Ramos (cell line): ENCODE results near the gene CIB2.
"Not testable (repeated sequence)": the region's sequence is repeated elsewhere in the genome, so short reads cannot be mapped to it uniquely, and the experiment has no call there.

Experiments used
- in situ Hi-C: fragments of 300-500 bp; cut with MboI; formaldehyde crosslinking; loops from one replicate; pipeline ENCODE4 v1.14.3; 2022; ENCODE audit warnings: low sequenced_read_pairs; ENCODE audit not compliant: unreplicated experiment

CIB2 gene

DNA sequence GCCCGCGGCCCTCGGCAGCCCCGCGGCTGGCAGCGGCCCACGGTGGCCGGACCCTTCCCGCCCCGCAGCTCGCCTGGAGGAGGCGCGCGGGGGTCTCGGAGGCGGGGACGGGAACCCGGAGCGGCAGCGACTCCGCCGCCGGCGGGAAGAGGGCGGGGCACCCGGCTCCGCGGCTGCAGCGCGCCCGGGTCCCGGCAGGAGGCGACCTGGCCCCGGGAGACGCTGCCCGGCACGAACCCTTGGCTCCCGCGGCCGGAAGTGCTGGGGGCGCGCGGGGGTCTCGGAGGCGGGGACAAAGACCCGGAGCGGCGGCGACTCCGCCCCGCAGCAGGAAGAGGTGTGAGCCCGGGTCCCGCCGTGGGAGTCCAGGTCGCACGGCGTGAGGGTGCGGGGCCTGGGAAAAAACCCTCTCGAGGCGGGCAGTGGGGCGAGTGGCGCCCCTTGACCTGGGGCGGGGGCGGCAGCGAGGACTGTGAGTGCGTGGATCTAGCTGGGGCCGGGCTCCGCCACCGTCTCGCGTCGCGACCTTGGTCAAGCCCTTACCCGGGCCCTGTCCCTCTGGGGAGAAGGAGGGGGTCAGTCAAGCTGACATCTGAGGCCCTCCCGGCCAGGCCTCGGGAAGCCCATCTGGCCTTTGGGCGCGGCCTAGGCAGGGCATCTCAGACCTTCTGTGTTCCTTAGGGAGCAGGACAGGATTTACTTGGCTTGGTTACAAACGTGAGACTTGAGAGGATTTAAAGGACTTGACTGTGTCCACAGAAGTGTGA is at the start of gene CIB2:
Gene CIB2, minus strand, starts transcription at position 151 of the 767 bp plus-strand sequence. CDS start 230 bp downstream, outside the sequence.
- in situ Hi-C loops = no loop called here

DNA sequence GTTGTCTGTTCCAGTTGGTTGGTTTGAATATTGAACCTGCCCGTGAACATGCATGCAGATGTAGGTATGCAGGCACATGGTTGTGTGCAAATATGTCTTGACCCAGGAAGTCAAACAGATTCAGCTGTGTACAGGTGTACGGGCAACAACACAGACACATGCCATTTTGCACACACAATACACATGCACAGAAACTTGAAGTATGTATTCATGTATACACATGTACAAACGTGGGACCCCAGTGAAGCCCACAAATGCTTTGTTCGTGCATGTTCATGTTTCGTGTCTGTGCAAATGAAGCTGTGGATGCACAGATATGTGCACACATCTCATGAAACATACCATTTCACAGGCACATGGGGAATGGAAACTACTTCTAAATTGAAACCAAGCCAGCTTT is 48.7 kb upstream of the CIB2 start:
- in situ Hi-C loops = no loop called here

DNA sequence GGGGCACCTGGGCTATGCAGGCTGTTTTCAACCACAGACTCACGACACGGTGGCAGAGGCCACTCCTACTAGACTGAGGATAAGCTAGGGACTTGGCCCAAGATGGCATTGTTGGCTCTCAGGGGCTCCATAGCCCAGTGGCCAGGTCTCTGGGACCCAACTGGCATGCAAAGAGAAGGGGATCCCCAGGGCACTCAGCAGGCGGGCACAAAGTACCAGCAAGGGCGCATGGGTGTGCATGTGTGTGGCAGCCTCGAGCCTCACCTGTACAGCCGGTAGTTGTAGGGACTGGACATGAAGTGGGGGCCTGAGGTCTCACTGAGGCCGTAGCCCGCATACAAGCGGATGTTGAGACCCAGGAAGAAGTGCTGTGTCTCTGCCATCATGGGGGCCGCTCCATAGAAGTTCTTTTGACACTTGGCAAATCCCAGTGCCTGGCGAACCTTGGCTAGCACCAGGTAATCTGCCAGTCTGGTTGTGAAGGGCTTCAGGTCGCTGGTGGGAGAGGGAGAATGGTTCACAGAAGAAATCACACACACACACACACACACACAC is 48.1 kb upstream of the CIB2 start:
- in situ Hi-C loops = no loop called here

DNA sequence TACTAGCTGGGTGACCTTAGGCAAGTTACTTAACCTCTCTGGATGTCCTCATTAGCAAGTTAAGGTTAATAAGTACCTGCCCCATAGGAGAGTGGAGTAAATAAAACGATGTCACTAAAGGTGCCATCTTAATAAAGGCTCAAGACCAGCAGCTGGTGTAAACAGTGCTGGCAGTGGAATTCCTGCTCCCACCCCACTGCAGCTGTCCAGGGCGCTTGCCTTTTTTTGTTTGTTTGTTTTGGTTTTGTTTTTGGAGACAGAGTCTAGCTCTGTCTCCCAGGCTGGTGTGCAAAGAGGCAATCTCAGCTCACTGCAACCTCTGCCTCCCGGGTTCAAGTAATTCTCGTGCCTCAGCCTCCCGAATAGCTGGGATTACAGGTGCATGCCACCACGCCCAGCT is 46.8 kb upstream of the CIB2 start:
- in situ Hi-C loops = no loop called here

DNA sequence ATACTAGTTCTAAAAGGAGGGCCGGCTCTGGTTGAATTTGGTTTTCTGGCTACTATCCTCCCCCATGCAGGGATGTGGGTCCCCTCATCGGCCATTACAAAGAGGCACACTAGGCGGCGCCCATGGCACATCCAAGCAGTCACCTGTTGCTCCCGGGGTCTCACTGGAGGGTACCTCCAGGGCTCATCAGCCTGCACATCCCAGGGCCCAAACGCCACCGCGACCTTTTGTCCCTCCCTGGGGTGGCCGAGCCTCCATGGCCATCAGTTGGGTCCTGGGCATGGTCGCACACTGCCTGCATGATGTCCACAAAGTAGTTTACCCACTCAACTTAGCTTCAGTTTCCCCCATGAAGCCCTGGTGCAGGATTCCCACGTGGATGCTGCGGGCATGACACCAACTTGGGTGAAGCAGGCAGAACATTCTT is 46.2 kb upstream of the CIB2 start:
- in situ Hi-C loops = no loop called here

DNA sequence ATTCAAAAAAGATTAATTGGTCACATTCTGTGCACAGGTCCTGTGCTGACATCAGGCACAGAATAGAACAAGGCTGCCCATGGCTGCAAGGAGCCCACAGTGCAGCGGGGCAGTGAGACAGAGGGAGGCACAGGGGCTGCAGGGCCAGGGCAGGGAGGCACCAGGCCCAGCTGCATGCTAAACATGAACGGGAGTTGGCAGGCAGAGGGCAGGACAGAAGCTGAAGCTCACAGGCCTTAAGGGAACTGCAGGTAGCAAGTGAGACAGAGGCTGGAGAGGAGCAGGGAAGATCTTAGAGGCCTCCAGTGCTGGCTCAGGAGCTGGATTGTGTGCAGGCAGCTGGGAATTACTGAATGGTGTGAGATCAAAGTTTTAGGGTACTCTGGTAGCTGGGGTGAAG is 44.1 kb upstream of the CIB2 start:
- in situ Hi-C loops = no loop called here

DNA sequence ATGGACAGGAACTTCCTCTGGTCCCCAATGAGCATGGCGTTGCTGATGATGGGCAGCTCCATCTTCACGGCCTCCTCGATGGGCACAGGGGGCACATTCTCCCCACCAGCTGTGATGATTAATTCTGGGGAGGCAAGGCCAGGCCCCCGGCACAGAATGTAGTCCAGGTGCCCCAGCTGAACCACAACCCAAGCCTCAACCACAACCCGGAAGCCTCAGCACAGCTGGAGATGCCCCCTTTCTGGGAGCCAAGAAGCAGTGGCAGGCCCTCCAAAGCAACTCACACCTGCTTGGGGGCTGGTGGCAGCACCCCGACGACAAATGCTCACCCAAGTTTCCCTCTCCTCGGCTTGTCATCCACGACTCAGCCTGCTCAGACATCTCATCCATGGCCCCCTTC is 43.2 kb upstream of the CIB2 start:
- in situ Hi-C loops = no loop called here

DNA sequence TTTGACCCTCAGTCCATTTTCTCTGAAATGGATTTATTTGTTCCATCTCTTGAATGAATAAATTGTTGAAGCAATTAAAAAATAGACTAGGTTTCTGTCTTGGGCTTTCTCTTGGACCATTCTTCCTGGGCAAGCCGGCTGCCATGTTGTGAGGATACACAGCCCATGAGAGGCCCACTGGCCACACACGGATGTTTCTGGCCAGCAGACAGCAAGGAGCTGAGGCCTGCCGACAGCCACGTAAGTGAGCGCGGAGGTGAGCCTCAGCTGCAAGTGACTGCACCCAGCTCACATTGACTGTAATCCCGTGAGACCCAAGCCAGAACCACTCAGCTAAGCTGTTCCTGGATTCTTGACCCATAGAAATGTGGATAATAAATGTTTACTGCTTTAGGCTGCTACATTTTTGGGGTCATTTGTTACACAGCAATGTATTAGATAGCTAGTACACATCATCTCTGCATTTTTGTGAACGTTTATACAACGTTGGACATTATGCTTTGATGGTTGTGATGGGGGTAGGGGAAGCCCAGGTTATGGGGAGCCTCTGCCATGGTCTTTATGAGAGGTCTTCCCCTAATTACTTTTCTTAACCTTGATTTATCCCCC is 40.7 kb upstream of the CIB2 start:
- in situ Hi-C loops = no loop called here

DNA sequence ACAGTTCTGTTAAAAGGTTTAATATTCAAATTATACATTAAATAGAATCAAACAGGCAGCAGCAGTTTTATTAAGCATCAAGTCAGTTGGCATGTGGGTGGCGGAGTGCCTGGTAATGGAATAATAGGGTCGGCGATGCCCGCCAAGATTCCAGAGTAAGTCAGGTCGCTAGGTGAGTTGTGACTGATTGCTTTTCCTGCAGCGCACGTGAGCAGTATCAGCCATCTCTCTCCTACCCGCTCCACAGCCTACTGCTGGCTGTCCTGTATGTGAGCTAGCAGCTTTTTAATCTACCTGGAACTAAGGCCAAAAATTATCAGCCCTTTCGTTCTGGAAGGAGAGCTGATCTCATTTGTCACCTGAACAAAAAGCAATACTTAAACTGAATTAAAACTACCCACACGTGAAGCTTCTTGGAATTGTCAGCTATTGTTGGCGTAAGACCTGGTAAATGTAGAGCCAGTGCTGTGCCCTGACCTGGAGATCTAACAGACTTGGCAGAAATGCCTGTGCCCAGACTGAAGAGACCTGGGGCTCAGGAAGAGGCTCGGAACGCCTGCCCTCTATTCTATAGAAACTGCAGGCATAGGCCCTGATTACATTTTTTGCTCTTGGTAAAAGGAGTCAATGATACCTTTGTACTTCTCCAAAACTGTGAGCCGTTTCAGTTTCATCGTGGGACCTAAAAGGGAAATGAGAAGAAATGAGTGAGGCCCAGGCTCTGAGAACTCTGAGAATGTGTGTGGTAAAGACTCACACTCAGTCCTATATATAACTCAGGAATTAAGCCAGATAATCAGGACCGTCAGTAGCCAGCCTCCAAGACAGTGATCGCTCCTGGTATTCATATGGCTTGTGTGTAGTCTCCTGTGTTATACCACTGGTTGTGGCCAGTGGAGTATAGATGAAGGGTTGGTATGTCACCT is 39.9 kb upstream of the CIB2 start:
- in situ Hi-C loops = no loop called here

DNA sequence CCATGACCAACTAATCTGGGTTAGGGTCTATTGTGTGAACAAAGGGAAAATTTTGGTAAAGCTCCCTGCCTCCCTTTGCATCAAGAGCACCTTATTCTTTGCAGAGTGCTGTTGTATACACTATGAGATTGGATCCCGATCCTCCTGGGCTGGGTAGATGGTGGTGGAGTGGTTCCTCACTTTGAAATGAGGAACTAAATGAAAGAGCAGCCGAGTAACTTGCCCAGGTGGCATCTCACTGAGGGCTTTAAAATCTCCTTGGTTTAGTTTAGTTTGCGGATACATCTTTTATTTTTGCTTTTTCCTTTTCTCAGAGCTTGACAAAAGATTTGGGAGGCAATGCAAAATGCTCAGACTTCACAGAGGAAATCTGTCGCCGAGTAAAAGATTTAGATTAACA is 37.4 kb upstream of the CIB2 start:
- in situ Hi-C loops = no loop called here

DNA sequence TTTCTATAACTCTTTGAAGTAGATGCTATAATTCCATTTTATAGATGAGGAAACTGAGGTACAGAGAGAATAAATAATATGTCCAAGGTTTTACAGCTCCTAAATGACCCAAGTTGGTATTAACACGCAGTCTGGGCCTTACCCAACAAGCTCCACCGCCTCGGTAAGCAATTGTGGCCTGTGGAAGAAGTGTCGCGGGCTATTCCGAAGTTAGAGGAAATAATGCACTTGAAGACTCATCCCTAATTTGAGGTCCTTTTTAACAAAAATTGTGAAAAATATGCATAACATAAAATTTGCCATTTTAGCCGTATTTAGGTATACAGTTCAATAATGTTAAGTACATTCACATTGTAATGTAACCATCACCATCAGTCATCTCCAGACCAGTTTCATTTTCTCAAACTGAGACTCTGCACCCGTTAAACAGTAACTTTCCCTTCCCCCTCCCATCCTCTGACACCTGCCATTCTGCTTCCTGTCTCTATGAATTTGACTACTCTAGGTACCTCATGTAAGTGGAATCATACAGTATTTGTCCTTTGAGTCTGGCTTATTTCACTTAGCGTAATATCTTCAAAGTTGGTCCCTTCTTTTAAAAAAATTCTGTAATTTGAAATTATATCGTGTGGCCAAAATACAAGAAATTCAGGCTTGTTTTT is 36.1 kb upstream of the CIB2 start:
- in situ Hi-C loops = no loop called here

DNA sequence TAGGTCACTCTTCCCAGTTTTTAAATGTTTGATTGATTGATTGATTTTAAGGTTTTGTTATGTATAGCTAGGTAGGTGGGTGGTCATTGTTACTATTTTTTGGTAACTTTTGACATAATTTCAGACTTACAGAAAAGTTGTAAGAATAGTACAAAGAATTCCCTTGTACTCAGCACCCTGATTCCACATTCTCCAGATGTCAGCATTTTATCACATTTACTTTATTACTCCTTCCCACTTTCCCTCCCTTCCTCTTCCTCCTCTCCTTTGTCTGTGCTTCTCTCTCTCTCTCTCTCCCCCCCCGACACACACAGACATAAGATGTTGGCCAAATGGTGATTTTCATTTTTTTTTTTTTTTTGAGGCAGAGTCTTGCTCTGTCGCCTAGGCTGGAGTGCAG is 32.8 kb upstream of the CIB2 start:
- in situ Hi-C loops = no loop called here

DNA sequence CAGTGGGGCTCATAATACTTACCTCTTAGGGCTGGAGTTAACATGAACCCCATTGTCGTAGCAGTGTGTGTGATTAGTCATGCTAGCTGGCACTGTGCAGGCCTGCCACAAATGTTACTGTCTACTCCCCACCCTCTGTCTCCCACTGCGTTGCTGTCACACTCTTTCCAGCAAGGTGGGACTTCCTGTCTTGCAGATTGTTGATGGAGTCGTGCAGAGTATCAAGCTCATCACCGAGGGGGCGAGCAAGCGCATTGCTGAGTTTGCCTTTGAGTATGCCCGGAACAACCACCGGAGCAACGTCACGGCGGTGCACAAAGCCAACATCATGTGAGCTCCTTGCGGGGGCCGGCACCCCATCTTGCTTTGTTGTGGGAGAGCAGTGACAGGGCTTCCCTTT is 30.8 kb upstream of the CIB2 start:
- in situ Hi-C loops = no loop called here

DNA sequence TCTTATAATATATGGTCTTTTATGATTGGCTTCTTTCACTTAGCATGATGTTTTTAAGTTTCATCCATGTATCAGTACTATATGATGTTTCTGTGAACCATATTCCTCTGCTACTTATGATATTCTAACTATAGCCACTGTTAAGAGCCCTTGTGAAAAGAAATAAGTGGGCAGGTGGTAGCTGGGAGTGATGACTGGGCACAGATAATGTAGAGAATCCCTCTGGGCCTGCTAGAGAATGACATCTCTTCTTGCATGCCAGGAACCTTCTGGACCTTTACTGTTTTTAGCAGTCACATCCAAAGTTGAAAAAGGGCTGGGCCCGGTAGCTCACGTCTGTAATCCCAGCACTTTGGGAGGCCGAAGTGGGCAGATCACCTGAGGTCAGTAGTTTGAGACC is 28.1 kb upstream of the CIB2 start:
- in situ Hi-C loops = no loop called here

DNA sequence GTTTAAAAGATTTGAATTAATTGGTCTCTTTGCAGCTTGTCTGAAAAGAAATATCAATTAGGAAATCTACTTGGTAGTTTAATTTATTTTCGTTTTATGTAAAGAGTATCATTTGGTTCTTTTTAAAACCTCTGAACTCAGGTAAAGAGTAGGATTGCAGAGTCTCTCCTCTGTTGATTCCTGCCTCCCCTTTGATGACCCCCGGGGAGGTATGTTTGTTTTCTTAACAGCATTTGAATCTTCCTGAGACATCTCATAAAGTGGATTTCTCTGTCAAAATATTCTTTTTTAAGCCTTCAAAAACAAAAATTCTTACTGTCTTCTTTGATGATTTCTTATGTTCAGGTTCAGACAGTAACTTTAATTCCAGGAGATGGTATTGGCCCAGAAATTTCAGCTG is 26.0 kb upstream of the CIB2 start:
- in situ Hi-C loops = no loop called here

DNA sequence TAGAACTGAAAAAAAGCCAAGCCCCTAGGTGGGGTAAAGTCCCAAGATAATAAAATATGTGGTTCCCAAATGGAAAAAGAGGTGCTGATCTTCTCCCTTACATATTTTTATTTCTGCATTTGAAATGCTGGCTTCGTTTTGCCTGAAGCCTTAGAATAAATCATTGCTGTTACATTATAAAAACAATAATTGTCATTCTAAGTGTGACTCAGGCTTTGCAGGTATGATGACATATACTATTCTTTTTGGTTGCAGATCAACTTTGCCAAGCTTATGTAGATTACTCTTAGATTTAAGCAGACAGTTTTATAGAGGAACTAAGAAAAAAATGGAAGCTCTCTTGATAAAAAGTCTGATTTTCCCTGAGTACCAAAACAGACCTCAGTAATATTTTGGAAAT is 25.4 kb upstream of the CIB2 start:
- in situ Hi-C loops = no loop called here

DNA sequence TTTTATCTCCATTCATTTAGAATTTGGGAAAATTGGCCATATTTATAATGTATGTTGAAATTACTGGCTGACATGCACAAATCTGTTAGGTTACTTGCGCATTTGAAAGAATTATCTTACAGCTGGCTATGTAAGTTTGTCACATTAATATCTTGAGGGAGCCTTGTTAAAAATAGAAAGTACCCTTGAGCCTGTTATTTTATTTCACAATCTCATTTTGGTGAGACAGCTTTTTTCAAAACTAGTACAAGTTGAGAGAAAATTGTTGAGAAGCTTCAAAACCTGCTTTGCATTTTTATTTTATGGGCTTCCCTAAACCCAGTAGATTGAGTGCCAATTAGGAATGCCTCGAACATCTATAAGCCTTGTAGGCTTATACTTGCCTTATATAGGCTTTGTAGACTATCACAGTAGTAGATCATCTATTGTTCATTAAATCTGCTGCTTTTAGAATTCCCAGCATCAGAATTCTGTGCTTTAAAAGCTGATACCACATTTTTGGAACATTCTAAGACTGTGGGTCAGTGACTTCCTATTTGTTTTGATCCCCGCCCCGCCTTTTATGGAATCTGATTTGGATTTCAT is 24.2 kb upstream of the CIB2 start:
- in situ Hi-C loops = no loop called here

DNA sequence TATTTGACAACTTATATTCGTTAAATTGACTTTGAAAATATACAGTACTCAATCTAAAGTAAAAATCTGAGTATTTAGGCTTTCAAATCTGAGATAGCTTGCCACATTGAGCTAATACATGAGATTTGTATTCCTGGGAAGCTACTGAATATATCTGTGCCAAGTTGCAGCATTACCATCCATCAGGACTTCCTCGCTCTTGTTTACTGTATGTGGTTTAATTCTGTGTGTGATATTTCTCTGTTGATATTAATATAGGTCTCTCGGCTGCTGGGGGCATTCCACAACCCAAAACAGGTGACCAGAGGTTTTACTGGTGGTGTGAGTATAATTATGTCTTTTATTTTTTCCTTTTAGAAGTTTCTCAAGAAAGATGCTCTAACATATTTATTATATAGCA is 23.7 kb upstream of the CIB2 start:
- in situ Hi-C loops = no loop called here

DNA sequence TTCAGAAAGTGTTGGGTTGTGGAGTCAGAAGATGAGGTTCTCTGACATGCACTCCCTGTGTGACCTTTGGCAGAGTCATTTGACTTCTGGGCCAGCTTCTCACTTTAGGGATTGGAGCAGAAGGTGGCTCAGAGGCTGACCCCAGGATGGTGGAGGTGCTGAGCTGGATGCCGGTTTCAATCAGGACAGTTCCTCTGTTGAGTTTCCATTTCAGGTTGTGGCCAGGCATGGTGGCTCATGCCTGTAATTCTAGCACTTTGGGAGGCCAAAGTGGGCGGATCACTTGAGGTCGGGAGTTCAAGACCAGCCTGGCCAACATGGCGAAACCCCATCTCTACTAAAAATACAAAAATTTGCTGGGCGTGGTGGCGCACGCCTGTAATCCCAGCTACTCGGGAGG is 19.8 kb upstream of the CIB2 start:
- in situ Hi-C loops = not testable (repeated sequence)
